IPS-18a (cell line): ENCODE data around the gene PDS5A.
A peak's percentile ranks its signal among the peaks of the same experiment; 100 is the strongest.
"Not testable (repeated sequence)": the region's sequence is repeated elsewhere in the genome, so short reads cannot be mapped to it uniquely, and the experiment has no call there.

Experiments used
- H3K27ac ChIP-seq: one replicate; pipeline ENCODE4 v1.5.1; 2013; ENCODE audit warnings: low read length
- H3K27me3 ChIP-seq: one replicate; pipeline ENCODE4 v1.6.1; 2013; ENCODE audit warnings: mild to moderate bottlenecking, low read length; ENCODE audit not compliant: control insufficient read depth, insufficient read depth
- H3K36me3 ChIP-seq: one replicate; pipeline ENCODE4 v1.6.1; 2013; ENCODE audit warnings: low read depth, low read length; ENCODE audit not compliant: control insufficient read depth
- H3K4me1 ChIP-seq: one replicate; pipeline ENCODE4 v1.6.1; 2013; ENCODE audit warnings: low read depth, low read length; ENCODE audit not compliant: control insufficient read depth
- H3K4me3 ChIP-seq: one replicate; pipeline ENCODE4 v1.5.1; 2013; ENCODE audit warnings: low read length
- H3K9ac ChIP-seq: one replicate; pipeline ENCODE4 v1.6.1; 2013; ENCODE audit warnings: mild to moderate bottlenecking, low read length, moderate library complexity
- H3K9me3 ChIP-seq: one replicate; pipeline ENCODE4 v1.6.1; 2013; ENCODE audit warnings: low read depth, low read length; ENCODE audit not compliant: control insufficient read depth

The PDS5A gene

DNA sequence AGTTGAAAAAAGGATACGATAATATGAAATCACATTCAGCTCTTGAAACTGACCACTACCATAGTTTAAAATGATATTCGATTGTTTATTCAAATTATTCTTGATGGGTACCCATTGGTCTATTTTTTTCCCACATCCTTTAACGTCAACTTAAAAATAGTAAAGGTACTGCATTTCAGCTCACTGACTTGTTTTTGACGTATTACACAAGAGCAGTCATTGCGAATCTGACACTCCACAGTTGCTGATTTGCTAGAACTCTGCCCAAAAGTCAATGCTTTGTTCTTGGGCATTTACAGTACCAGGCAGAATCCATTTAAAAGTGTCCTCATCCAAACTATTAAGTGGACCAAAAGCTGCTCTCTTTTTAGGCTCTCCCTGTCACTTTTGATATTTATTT is 1.2 kb upstream of the PDS5A start:
- Histone ChIP-seq H3K4me1 (peaks cover 10% of the 10 kb centered on the region), H3K4me3 (no peak overlapping the region), H3K27me3 (no peaks in the 10 kb centered on the region), H3K27ac (no peak overlapping the region), H3K9ac (no peak overlapping the region), H3K9me3 (no peaks in the 10 kb centered on the region), H3K36me3 (peaks cover 9% of the 10 kb centered on the region)

GRCh38 chr4:39978378-39978775 is 666 bp upstream of the PDS5A start:
- Histone ChIP-seq H3K9me3 (no peaks in the 10 kb centered on the region), H3K27me3 (no peaks in the 10 kb centered on the region), H3K9ac (peak overlapping the region; percentile 88), H3K4me1 (peaks cover 10% of the 10 kb centered on the region), H3K4me3 (peak overlapping the region; percentile 53), H3K36me3 (peaks cover 11% of the 10 kb centered on the region), H3K27ac (peak overlapping the region; percentile 71)

DNA sequence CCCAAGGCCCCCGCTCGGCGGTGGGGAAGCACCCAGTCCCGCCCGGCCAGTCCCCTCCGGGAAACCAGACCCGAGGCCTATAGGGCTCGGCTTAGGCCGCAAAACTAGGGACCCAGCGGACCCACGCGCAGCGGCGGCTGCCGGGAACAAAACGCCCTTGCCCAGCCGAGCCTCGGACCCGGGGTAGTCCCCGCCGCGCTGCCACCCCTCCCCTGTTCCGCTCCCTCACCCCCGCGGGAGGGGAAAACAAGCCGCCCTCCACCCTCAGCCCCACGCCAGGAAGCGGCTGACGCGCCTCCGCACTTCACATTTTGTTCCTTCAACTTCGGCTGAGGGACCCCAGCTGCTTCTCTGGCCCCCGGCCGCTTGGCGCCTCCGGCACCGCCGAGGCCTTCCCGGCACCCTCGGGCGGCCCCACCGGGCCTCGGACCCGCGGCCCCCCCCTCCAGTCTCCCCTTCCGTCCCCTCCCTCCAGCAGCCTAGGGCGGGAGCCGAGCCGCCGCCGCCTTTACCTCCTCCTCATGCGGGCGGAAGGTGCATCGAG is 694 bp downstream of the PDS5A start:
- peaks cover 16% of the 10 kb centered on the region for H3K36me3 ChIP-seq
- H3K9me3 ChIP-seq, result no peaks in the 10 kb centered on the region
- H3K9ac ChIP-seq, result peak overlapping the region; percentile 91
- no peaks in the 10 kb centered on the region for H3K27me3 ChIP-seq
- H3K4me3 ChIP-seq, result peak overlapping the region; percentile 53
- H3K4me1 ChIP-seq, result peaks cover 10% of the 10 kb centered on the region
- peak overlapping the region; percentile 53 for H3K27ac ChIP-seq

- peaks cover 10% of the 10 kb centered on the region for H3K4me1 ChIP-seq
- H3K9me3 ChIP-seq, result no peaks in the 10 kb centered on the region
- H3K27me3 ChIP-seq, result no peaks in the 10 kb centered on the region
- H3K9ac ChIP-seq, result peak overlapping the region; percentile 91
- peak overlapping the region; percentile 53 for H3K4me3 ChIP-seq
- H3K36me3 ChIP-seq, result peaks cover 16% of the 10 kb centered on the region
- peak overlapping the region; percentile 53 for H3K27ac ChIP-seq
Observed at GRCh38 chr4:39976141-39976944, 1.4 kb downstream of the PDS5A start.

- peaks cover 16% of the 10 kb centered on the region for H3K36me3 ChIP-seq
- peak overlapping the region; percentile 53 for H3K4me3 ChIP-seq
- H3K27ac ChIP-seq, result no peak overlapping the region
Observed at GRCh38 chr4:39975488-39976089, 2.1 kb downstream of the PDS5A start.

GRCh38 chr4:39973052-39973451 is 4.7 kb downstream of the PDS5A start:
- H3K36me3 ChIP-seq, result peaks cover 21% of the 10 kb centered on the region
- H3K4me1 ChIP-seq, result peaks cover 11% of the 10 kb centered on the region
- H3K9ac ChIP-seq, H3K9me3 ChIP-seq, H3K4me3 ChIP-seq, H3K27ac ChIP-seq, H3K27me3 ChIP-seq: not testable (repeated sequence)

More at GRCh38 chr4:39975488-39976089, 2.1 kb downstream of the PDS5A start:
- peaks cover 14% of the 10 kb centered on the region for H3K4me1 ChIP-seq
- H3K9ac ChIP-seq, result peak overlapping the region; percentile 91
- H3K27me3 ChIP-seq, result no peaks in the 10 kb centered on the region
- H3K9me3 ChIP-seq, result no peaks in the 10 kb centered on the region

GRCh38 chr4:39970671-39971640 is 6.8 kb downstream of the PDS5A start:
- H3K9ac ChIP-seq, result no peak overlapping the region
- peaks cover 9% of the 10 kb centered on the region for H3K4me1 ChIP-seq
- no peak overlapping the region for H3K4me3 ChIP-seq
- H3K27me3 ChIP-seq, result no peaks in the 10 kb centered on the region
- no peaks in the 10 kb centered on the region for H3K9me3 ChIP-seq
- H3K36me3 ChIP-seq, result peaks cover 21% of the 10 kb centered on the region
- H3K27ac ChIP-seq, result no peak overlapping the region

GRCh38 chr4:39963656-39964055 is 14.1 kb downstream of the PDS5A start:
- Histone ChIP-seq H3K9me3 (no peaks in the 10 kb centered on the region), H3K9ac (no peak overlapping the region), H3K27me3 (no peaks in the 10 kb centered on the region), H3K27ac (no peak overlapping the region), H3K4me3 (no peak overlapping the region), H3K36me3 (no peaks in the 10 kb centered on the region), H3K4me1 (no peaks in the 10 kb centered on the region)

DNA sequence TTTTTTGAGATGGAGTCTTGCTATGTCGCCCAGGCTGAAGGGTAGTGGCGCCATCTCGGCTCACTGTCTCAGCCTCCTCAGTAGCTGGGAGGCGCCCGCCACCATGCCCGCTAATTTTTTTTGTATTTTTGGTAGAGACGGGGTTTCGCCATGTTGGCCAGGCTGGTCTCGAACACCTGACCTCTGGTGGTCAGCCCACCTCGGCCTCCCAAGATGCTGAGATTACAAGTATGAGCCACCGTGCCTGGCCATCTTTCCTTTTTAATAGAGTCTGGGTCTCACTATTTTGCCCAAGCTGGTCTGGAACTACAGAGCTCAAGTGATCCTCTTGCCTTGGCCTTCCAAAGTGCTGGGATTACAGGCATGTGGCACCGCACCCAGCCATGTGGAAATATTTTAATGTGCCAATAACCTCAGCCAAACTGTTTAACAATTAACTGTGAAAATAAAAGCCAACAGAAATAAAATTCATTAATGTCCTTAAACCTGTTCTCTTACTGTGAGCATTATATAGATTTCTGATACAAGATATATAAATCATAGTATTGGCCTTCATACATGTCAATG is 16.3 kb downstream of the PDS5A start:
- no peak overlapping the region for H3K4me3 ChIP-seq
- H3K36me3 ChIP-seq, result no peaks in the 10 kb centered on the region
- no peak overlapping the region for H3K9ac ChIP-seq
- no peaks in the 10 kb centered on the region for H3K27me3 ChIP-seq
- H3K27ac ChIP-seq, result no peak overlapping the region
- no peaks in the 10 kb centered on the region for H3K4me1 ChIP-seq
- H3K9me3 ChIP-seq, result no peaks in the 10 kb centered on the region

DNA sequence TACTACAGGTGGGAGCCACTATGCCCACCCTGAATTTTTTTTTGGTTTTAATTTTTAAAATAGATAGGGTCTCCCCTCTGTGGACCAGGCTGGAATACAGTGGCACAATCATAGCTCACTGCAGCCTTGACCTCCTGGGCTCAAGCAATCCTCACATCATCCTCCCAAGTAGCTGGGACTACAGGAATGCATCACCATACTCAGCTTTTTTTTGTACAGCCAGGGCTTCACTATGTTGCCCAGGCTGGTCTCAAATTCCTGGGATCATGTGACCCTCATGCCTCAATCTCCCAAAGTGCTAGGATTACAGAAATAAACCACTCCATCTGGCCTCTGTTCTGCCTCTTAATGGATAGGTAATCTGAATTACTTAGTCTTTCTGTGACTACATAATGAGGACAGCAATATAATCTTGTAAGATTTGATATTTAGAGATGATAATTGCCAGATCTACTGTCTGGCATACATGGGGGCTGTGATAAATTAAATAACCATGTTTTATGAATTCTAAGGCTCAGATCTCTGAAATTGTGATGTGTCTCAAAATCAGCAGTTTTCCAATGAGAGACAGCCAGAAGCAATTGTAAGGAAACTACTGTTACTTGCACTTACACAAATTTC is 26.7 kb downstream of the PDS5A start:
- no peak overlapping the region for H3K4me3 ChIP-seq
- H3K4me1 ChIP-seq, result peaks cover 6% of the 10 kb centered on the region
- no peaks in the 10 kb centered on the region for H3K27me3 ChIP-seq
- H3K9me3 ChIP-seq, result no peaks in the 10 kb centered on the region
- H3K9ac ChIP-seq, result no peak overlapping the region
- H3K36me3 ChIP-seq, result no peaks in the 10 kb centered on the region
- H3K27ac ChIP-seq, result no peak overlapping the region
